ENCODE data around the gene SORCS2.

The SORCS2 gene

DNA sequence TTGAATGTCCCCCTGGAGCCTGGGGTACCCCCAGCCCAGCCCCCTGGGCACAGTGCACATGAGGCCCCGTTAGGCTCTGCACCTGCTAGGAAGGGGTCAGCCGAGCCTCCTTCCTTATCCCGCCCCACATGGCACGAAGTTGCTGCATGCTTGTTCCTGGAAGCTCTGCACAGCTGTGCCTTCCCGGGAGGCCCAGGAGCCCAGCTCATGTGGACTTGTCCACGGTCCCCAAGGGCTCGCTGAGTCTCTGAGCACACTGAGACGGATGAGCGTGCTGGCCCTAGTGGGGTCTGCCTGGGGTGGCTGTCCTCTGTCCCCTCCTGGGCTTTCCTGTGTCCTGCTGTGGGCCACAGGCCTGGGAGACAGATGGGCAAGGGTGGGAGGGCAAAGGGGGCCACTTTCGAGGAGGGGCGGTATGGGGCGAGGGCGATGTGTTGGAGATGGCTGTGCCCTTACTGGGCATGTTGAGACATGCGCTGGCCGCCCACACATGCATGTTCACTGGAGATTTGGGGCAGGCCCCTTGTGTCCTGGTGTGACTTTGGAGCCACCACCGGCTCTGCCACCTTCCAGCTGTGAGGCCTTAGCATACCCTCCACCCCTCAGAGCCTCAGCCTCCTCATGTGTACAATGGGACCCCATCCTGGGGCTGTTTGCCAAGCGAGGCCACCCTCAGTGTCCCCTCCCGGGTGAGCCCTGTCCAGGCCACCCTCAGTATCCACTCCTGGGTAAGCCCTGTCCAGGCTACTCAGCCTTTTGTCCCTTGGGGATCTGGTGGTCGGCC, 509.7 kb downstream of the SORCS2 start:
- TF ChIP-seq GATA2 (IDR thresholded peaks at IDR 0.05; ENCODE audit: low read depth, low read length) (no peak), GATA3 (IDR thresholded peaks at IDR 0.05; ENCODE audit: low read depth, low read length) (no peak)

DNA sequence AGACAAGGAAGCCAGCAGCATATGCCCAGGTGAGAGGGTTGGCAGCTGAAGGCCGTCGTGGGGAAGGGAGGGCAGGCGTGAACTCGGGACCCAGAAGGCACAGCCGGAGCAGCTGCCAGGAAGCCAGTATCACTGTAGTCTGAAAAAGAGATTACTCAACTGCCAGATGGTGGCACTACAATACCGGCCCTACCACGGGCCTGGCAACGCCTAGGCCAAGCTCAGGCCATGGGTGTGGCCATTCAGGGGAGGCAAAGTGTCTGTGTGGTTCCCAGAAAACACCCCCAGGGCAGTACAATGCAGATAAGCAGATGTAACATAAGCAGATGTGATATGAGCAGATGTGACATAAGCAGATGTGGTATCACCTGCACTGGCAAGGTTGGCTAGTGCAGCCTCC, 511.4 kb downstream of the SORCS2 start:
- TF ChIP-seq GATA2 (IDR thresholded peaks at IDR 0.05; ENCODE audit: low read depth, low read length) (no peak), GATA3 (IDR thresholded peaks at IDR 0.05; ENCODE audit: low read depth, low read length) (no peak)

DNA sequence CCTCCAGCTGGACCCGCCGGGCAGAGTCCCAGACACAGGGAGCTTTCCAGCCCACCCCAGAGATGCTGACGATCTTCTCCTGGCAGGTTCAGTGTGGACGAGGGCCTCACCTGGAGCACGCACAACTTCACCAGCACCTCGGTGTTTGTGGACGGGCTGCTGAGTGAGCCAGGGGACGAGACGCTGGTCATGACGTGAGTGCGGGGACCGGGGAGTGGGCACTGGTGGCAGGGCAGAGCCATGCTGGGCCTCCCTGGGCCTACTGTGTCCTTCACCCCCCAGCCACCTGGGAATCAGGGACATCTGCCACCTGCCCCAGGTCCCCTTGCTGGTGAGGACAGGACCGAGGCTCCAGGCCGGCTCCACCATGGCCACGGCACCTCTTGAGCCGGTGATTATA, 511.8 kb downstream of the SORCS2 start:
- TF ChIP-seq GATA2 (IDR thresholded peaks at IDR 0.05; ENCODE audit: low read depth, low read length), result no peak
- TF ChIP-seq GATA3 (IDR thresholded peaks at IDR 0.05; ENCODE audit: low read depth, low read length), result no peak

DNA sequence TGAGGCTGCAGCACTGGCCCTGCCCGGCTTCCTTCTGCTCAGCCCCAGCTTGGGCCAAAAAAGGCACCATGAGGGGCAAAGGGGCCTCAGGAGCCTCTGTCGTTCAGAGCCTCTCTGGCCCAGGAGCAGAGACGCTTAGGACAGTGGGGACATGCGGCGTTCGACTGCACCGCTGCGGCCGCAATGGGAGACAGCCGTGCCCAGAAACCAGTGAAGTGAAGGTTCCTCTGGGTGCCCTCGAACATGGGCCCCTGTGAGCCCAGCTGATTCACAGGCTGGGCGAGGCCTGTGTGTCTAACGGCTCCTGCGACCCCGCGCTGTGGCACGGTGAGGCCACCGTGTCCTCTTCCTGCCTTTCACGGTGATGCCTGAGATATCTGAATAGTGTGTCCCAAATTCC, 512.3 kb downstream of the SORCS2 start:
- TF ChIP-seq GATA3 (IDR thresholded peaks at IDR 0.05; ENCODE audit: low read depth, low read length) (no peak), GATA2 (IDR thresholded peaks at IDR 0.05; ENCODE audit: low read depth, low read length) (no peak)

DNA sequence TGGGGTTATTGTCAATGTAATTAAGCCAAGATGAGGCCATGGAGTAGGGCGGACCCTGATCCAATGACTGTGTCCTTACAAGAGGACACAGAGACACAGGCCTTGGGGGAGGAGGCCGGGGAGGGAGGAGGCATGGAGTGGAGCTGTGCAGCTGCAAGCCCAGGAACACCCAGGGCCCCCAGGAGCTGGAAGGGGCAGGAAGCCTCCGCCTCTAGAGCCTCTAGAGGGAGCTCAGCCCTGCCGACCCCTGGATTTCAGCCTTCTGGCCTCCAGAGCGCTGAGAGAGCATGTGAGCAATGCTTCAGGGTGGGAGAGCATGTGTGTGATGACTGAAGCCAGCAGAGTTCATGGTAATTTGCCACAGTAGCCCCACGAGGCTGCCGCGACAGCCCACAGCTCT, 512.7 kb downstream of the SORCS2 start:
- TF ChIP-seq GATA2 (IDR thresholded peaks at IDR 0.05; ENCODE audit: low read depth, low read length) (no peak), GATA3 (IDR thresholded peaks at IDR 0.05; ENCODE audit: low read depth, low read length) (no peak)

DNA sequence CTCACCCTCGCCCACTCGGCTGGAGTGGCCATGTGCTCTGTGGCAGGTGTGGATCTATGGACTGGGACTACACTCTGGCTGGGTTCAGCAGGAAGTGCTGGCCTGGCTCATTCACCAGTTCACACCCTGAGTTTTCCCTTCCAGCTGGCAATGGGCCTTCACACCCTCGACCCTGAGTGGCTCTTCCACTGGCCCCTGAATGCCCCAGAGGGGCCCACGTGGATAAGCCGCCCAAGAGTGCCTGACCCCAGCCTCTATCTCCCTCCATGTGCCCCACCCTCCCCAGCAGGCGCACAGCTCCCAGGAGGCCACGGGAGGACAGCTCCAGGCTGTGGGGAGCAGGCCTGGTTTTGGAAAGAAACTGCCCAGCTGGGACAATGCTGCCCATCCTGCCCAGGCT, 513.3 kb downstream of the SORCS2 start:
- no peak for TF ChIP-seq GATA3 (IDR thresholded peaks at IDR 0.05; ENCODE audit: low read depth, low read length)
- no peak for TF ChIP-seq GATA2 (IDR thresholded peaks at IDR 0.05; ENCODE audit: low read depth, low read length)

DNA sequence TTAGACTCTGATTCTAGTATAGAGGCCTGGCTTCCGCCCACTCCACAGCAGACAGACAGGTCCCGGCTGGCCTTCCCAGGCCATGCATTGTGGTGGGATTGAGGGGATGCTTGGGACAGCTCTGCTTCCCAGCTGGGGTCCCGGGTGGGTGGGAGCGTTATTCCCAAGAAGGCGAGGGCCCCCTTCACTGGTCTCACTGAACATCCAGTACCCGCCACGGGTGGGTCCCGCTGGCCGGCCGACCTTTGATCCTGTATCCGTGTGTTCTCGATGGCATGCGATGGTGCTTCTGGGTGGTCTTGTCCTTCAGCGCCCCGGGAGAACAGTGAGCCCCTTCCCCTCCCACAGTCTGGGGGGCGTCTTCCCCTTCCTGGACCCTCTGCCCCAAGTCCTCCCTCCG, 515.9 kb downstream of the SORCS2 start:
- no peak for TF ChIP-seq GATA2 (IDR thresholded peaks at IDR 0.05; ENCODE audit: low read depth, low read length)
- no peak for TF ChIP-seq GATA3 (IDR thresholded peaks at IDR 0.05; ENCODE audit: low read depth, low read length)

DNA sequence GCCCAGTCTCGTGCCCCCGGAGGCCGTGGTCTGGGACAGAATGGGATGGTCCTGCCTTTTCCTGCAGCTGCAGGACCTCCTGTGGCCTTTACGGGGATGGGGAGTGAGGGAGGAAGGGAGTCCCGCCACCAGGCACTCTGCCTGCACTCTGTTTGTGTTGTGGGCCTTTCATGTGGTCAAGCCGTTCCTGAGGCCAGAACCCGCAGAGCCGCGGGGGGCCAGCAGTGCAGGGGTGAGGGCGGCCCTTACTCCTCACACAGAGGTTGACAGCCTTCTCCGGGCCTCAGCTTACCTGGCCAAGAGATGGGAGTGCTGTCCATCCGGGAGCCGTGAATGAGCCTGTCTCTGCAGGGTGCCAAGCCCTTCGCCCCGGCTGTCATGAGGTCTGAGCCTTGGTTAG, 516.6 kb downstream of the SORCS2 start:
- TF ChIP-seq GATA2 (IDR thresholded peaks at IDR 0.05; ENCODE audit: low read depth, low read length) (no peak), GATA3 (IDR thresholded peaks at IDR 0.05; ENCODE audit: low read depth, low read length) (no peak)

DNA sequence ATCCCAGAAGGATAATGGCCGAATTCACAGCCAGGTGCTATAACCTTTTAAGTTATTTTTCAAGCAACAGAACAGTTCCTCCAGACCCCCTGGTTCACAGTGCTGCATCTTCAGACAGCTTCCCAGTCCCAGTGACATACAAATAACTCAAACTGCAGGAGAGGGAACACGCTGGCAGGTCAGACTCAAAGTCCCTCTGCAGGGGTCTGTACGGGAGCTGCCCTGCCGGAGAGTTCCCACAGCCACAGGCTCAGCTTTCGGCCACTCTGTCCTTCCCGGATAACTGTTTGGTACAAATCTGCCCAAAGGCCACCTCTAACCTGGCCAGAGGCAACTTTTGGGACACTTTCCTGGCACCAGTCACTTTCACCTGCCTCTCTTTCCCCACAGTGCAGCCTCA, 517.1 kb downstream of the SORCS2 start:
- TF ChIP-seq GATA3 (IDR thresholded peaks at IDR 0.05; ENCODE audit: low read depth, low read length) (no peak), GATA2 (IDR thresholded peaks at IDR 0.05; ENCODE audit: low read depth, low read length) (no peak)

DNA sequence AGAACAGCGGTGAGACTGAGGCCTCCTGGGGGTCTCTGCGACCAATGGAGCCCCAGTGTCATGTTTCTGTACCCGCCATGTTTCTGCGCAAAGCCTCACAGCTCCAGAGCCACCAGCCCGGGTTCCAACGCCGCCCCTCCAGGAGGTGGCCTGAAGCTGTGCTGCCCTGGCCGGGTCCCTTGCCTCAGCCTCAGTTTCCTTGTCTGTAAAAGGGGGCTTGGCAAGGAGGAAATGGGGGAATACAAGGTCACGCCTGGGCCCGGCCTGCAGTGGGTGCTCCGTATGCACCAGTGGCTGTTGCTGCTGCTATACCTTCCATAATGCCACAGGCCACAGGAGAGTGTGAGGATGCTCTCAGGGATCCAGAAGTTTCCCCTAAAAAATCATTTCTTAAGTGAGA, 517.8 kb downstream of the SORCS2 start:
- TF ChIP-seq GATA3 (IDR thresholded peaks at IDR 0.05; ENCODE audit: low read depth, low read length) (no peak), GATA2 (IDR thresholded peaks at IDR 0.05; ENCODE audit: low read depth, low read length) (no peak)

DNA sequence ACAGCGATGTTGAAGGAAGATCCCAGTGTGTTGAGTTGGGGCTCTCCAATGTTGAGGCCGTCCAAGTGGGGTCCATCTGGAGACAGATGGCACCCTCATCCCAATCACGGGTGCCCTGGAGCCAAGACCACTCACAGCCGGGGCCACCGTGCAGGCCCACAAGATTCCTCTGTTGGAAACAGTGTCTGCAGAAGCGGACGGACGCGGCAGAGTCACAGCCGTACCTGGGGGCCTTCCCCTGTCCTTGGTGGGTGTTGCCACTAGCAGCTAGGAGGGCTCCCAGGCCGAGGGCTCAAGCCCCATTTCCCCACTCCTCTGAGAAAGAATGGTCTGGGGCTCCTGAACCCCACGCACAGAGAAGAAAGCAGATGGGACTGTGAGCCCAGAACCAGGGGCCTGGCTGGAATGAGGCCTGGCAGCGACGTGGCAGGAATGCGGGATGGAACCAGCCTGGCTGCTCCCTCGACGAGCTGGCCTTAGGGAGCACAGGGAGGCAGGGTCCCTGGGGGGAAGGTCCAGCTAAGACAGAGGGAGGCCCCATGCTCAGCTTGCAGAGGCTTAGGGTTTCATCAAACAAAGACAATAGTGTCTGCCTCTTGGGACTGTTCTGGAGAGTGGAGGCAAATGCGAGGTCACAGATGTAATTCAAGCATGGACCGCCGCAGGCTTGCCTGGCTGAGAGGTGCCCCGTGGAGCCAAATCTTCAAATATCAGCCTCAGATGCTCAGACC, 518.4 kb downstream of the SORCS2 start:
- TF ChIP-seq GATA2 (IDR thresholded peaks at IDR 0.05; ENCODE audit: low read depth, low read length), result no peak
- no peak for TF ChIP-seq GATA3 (IDR thresholded peaks at IDR 0.05; ENCODE audit: low read depth, low read length)

DNA sequence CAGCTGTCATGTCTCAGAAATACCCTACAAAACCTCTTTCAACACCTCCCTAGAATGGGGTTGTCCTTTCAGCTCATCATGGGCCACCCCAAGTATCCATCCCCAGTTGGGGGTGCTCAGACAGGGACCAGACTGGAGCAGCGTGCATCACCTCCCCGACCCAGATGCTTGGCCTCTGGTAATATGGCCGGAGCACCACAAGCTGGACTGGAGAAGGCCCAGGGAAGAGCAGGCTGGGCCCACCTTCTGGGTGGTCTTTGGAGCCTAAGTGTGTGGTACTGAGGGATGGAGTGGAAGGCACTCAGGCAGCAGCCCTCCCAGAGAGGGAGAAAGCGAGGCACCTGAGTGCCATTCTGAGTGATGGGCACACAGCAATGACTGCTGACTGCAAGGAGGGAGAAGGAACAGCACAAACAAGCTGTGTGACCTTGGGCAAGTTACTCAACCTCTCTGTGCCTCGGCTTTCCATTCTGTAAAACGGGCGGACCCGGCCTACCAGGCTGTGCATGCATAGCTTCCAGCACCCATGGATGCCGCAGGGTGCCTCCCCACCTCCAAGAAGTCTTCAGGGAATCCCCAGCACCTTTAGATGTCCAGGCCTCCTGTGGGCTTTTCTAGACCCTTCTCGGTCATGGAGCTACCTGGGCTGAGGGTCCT, 519.1 kb downstream of the SORCS2 start:
- TF ChIP-seq GATA2 (IDR thresholded peaks at IDR 0.05; ENCODE audit: low read depth, low read length), result no peak
- no peak for TF ChIP-seq GATA3 (IDR thresholded peaks at IDR 0.05; ENCODE audit: low read depth, low read length)

DNA sequence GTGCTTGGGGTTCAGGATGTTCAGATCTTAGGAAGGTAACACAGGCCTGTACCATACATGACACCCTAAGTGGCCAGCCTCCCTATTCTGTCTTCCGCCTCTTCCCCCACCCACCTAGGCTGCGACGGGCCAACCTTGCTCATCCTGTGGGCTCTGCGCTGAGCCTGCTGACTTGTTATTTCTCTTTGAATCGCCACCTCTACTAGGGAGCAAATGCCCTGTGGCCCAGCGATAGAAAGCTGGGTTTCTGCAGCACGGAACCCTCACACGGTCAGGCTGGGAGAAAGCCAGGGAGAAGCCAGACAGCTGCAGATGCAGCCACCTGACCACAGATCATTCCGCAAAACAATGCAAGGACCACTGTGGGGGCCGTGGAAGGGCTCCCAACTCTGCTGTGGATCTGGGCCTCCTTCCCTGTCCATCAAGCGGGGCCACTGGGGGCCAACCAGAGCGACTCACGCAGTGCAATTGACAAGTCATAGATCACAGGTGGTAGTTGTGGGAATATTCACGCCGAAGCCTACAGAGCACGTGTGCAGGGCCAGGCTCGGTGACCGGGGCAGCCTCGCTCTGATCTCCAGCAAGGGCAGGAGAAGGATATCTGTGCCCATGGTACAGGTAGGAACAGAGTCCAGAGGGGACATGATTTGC, 519.8 kb downstream of the SORCS2 start:
- no peak for TF ChIP-seq GATA3 (IDR thresholded peaks at IDR 0.05; ENCODE audit: low read depth, low read length)
- TF ChIP-seq GATA2 (IDR thresholded peaks at IDR 0.05; ENCODE audit: low read depth, low read length), result no peak

DNA sequence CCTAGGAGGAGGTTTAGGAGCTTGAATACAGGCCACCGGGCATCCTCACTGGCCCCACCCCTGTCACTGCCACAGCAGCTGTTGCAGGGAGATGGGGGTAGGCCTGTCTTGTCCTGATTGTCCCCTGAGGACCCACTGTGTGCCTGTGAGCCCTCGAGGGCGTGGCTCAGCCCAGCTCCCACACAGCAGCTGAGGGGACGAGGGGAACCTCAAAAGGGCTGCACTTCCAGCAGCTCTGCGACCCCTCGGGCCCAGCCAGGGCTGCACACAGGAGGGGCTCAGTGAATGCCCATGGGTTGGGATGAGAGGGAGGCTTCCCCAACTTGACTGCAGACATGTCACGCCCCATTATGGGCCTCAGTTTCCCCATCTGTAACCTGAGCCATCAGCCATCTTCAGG, 521.4 kb downstream of the SORCS2 start:
- TF ChIP-seq GATA2 (IDR thresholded peaks at IDR 0.05; ENCODE audit: low read depth, low read length) (no peak), GATA3 (IDR thresholded peaks at IDR 0.05; ENCODE audit: low read depth, low read length) (no peak)

All from SH-SY5Y (cell line).